Measurements from ENCODE around the gene RABGAP1L.

GRCh38 chr1:174744886-174745285 lies 585.6 kb downstream of the RABGAP1L start:
- TF ChIP-seq CTCF (IDR thresholded peaks at IDR 0.05) = no peak
- TF ChIP-seq EZH2 (IDR thresholded peaks at IDR 0.05) = no peak
